ENCODE data around the gene FAM193A.

DNA sequence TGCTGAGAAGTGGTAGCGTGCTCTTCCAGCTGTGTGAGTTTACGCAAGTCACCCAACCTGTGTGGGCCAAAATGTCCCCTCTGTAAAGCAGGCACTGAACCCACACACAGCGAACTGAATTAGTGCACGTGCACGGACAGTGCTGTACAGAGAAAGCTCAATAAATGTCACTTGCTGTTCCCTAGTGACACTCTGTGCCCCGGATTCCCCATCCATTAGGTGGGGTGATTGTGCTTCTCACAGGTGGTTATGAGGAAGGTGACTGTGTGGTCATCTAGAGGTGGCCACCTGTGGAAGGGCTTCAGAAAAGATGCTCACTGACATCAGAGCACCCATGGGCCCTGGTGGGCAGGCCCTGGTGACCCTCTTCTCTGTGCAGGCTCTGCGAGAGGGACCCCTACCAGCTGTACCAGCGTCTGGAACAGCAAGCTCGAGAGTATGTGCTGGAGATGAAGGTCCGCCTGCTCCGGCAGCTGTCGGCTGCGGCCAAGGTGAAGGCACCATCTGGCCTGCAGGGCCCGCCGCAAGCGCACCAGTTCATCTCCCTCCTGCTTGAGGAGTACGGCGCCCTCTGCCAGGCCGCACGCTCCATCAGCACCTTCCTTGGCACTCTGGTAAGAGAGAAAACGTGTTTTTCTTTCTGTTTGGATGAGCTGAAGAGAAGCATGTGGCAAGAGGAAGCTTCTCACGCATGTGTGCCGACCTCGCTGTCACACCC lies 94.3 kb downstream of the FAM193A start:
- TF ChIP-seq, protein P1, sequence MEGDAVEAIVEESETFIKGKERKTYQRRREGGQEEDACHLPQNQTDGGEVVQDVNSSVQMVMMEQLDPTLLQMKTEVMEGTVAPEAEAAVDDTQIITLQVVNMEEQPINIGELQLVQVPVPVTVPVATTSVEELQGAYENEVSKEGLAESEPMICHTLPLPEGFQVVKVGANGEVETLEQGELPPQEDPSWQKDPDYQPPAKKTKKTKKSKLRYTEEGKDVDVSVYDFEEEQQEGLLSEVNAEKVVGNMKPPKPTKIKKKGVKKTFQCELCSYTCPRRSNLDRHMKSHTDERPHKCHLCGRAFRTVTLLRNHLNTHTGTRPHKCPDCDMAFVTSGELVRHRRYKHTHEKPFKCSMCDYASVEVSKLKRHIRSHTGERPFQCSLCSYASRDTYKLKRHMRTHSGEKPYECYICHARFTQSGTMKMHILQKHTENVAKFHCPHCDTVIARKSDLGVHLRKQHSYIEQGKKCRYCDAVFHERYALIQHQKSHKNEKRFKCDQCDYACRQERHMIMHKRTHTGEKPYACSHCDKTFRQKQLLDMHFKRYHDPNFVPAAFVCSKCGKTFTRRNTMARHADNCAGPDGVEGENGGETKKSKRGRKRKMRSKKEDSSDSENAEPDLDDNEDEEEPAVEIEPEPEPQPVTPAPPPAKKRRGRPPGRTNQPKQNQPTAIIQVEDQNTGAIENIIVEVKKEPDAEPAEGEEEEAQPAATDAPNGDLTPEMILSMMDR (IDR thresholded peaks at IDR 0.05; ENCODE audit: low read depth, low read length): 0 out of 2 replicates have a peak, but pooled peaks have one; percentile 4
- no peak for TF ChIP-seq EZH2phosphoT487 (IDR thresholded peaks at IDR 0.05; ENCODE audit: low read depth)

Data from OCI-LY3 (cell line).